ENCODE measurements around the gene SNX8.

SNX8 gene

DNA sequence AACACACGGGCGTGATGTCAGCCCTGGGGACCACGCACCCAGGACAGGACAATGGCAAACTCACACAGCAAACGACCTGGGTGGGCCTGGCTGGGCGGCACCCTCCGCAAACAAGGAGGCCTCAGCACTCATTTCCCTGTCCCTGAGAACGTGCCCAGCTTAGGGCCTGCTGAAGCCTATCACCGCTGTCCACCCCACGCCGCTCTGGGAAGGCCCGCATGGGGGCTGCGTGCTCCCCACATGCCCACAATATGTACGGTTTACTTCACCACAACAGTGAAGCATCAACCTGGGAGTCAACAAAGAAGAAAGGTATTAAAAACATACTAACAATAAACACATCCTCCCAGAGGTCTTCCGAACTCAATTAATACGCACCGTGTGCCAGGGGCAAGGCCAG, 93.7 kb downstream of the SNX8 start:
- H3K4me3 ChIP-seq (ENCODE audit: control insufficient read depth, low read depth, low read length) = no peak overlapping the region
- TF ChIP-seq, protein P1, sequence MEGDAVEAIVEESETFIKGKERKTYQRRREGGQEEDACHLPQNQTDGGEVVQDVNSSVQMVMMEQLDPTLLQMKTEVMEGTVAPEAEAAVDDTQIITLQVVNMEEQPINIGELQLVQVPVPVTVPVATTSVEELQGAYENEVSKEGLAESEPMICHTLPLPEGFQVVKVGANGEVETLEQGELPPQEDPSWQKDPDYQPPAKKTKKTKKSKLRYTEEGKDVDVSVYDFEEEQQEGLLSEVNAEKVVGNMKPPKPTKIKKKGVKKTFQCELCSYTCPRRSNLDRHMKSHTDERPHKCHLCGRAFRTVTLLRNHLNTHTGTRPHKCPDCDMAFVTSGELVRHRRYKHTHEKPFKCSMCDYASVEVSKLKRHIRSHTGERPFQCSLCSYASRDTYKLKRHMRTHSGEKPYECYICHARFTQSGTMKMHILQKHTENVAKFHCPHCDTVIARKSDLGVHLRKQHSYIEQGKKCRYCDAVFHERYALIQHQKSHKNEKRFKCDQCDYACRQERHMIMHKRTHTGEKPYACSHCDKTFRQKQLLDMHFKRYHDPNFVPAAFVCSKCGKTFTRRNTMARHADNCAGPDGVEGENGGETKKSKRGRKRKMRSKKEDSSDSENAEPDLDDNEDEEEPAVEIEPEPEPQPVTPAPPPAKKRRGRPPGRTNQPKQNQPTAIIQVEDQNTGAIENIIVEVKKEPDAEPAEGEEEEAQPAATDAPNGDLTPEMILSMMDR (IDR thresholded peaks at IDR 0.05; ENCODE audit: control insufficient read depth, insufficient read depth, low read depth, low read length, missing control alignments) = no peak
- no peak for DNase-seq (ENCODE audit: low read depth)

DNA sequence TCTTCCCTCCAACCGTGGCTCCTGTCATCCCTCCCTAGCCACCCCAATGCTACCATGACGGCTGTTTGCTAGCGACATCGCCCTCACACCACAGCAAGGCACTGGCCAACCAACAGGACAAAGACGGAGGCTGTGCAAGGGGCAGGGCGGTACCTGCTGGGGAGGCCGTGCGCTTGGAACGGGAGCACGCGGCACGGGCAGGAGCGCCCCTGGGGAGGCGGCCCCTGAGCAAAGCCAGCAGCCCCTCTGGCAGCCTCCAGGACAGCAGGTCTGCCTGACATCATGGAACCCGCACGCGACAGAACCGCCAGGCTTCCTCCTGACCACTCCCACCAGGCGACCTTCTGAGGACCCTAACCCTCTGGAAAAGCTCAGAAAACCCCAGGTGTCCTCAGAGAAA, 94.2 kb downstream of the SNX8 start:
- no peak overlapping the region for H3K4me3 ChIP-seq (ENCODE audit: control insufficient read depth, low read depth, low read length)
- no peak for DNase-seq (ENCODE audit: low read depth)
- TF ChIP-seq, protein P1 (IDR thresholded peaks at IDR 0.05; ENCODE audit: control insufficient read depth, insufficient read depth, low read depth, low read length, missing control alignments) = no peak

DNA sequence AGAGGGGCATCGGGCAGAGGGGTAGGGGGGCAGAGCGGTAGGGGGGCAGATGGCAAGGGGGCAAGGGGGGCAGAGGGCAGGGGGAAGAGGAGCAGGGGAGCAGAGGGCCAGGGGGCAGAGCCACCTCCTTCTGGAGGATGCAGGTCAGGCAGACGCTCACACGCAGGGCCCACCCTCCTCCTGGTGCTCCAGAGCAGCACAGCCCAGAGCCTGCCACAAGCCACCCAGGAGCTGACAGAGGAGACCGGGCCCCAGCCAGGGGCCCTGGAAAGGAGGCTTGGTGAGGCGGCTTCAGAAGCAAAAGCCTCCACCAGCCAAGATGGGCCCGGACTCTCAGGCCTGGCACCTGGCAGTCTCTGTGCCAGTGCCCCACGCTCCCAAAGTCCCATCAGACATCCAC, 94.6 kb downstream of the SNX8 start:
- DNase-seq (ENCODE audit: low read depth) = no peak
- no peak overlapping the region for H3K4me3 ChIP-seq (ENCODE audit: control insufficient read depth, low read depth, low read length)
- TF ChIP-seq, protein P1 (IDR thresholded peaks at IDR 0.05; ENCODE audit: control insufficient read depth, insufficient read depth, low read depth, low read length, missing control alignments) = no peak

DNA sequence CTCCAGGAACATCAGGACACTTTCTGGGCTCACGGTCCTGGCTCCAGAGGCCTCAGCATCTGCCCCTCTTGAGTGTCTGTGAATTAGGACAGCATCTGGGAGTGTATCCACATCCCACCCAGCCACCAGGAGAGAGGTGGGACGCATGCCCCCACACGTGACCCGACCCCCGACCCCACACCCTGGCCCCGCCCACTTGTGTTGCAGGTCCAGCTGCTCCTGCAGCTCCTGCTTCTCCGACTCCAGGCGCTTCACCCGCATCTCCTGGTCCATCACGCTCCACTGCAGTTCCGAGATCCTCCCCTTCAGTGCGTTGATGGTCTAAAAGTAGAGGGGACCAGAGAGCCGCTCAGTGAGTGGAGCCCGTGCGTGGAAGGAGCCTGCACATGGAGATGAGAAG, 95.1 kb downstream of the SNX8 start:
- TF ChIP-seq, protein P1 (IDR thresholded peaks at IDR 0.05; ENCODE audit: control insufficient read depth, insufficient read depth, low read depth, low read length, missing control alignments) = no peak

DNA sequence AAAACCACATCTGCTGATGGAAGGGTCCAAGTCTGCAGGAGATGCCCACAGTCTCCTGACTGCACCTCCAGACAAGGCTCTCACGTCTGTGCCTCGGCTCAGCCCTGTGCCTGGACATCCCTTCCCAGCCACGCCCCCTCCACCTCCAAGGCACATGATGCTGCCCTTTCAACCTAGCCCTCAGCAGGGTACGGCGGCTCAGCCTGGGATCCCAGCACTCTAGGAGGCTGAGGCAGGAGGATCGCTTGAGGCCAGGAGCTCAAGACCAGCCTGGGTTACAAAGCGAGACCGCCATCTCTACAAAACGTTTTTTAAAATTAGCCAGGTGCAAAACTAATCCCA, 95.8 kb downstream of the SNX8 start:
- no peak for DNase-seq (ENCODE audit: low read depth)
- TF ChIP-seq, protein P1 (IDR thresholded peaks at IDR 0.05; ENCODE audit: control insufficient read depth, insufficient read depth, low read depth, low read length, missing control alignments) = no peak
- no peak overlapping the region for H3K4me3 ChIP-seq (ENCODE audit: control insufficient read depth, low read depth, low read length)

More for the DNA sequence above, 95.1 kb downstream of the SNX8 start:
- no peak for DNase-seq (ENCODE audit: low read depth)
- no peak overlapping the region for H3K4me3 ChIP-seq (ENCODE audit: control insufficient read depth, low read depth, low read length)

DNA sequence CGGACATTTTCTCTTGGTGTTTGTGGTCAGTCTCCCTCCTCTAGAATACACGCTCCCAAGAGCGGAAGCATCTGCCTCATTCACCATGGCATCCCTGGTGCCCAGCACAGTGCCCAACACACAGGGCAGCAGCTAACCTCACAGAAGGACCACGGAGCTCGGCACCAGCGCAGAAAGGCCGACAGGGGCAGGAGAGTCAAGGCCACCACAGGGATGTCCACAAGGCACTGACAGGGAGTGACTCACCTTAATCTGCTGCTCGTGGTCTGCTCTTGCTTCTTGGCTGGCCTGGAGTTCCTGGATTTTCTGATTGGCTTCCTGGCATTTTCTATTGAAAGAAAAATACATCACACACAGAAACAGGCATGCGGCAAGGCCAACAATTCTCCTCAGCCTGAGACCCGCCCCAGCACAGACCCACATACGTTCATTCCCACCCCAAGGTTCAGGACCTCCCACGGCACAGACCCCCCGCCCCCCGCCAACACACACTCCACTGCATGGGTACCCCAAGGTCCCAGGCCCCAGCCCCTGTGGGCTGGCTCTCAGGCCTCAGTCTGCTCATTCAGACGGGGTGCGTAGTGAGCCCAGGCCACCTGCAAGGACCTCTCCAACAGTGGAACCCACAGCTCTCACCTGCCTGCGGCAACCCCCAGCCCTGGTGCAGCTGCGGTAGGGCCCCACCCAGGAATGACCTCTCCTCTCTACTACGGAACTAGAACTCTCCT, 96.4 kb downstream of the SNX8 start:
- TF ChIP-seq, protein P1 (IDR thresholded peaks at IDR 0.05; ENCODE audit: control insufficient read depth, insufficient read depth, low read depth, low read length, missing control alignments) = no peak
- H3K4me3 ChIP-seq (ENCODE audit: control insufficient read depth, low read depth, low read length) = no peak overlapping the region
- no peak for DNase-seq (ENCODE audit: low read depth)
